GM23338 (cell line): ENCODE measurements around the gene AMTN. TPM values are rescaled to one million over a fixed set of nuclear protein-coding genes. Genes with fewer than 3 reads are reported as not detected.
"Not testable (repeated sequence)": the region's sequence is repeated elsewhere in the genome, so short reads cannot be mapped to it uniquely, and the experiment has no call there.

Source experiments
- ATAC-seq: fragments of 200-7000 bp; cut with Tn5 transposase; 3 replicates; pipeline ENCODE4 v1.9.1; 2020
- DNase-seq: peaks from one replicate; pipeline ENCODE4 v3.0.0-alpha.2; 2015; ENCODE audit warnings: low spot score
- H2AFZ ChIP-seq: fragments of 200-600 bp; sonication (generic); 2 replicates; pipeline ENCODE4 v1.8.0; 2016; ENCODE audit warnings: antibody characterized with exemption, mild to moderate bottlenecking, moderate library complexity
- H3F3A ChIP-seq: fragments of 200-600 bp; sonication (generic); replicated peaks from 2 replicates; pipeline ENCODE4 v1.8.0; 2017; ENCODE audit warnings: antibody characterized with exemption, mixed run types, low read depth
- H3K27ac ChIP-seq: fragments of 200-600 bp; sonication (generic); 2 replicates; pipeline ENCODE4 v1.6.1; 2016; ENCODE audit warnings: low read depth
- H3K27me3 ChIP-seq: fragments of 200-600 bp; sonication (generic); 2 replicates; pipeline ENCODE4 v1.8.0; 2016; ENCODE audit warnings: mild to moderate bottlenecking, mixed run types, moderate library complexity; ENCODE audit not compliant: insufficient read depth
- H3K36me3 ChIP-seq: fragments of 200-600 bp; sonication (generic); 2 replicates; pipeline ENCODE4 v1.8.0; 2016; ENCODE audit warnings: mild to moderate bottlenecking; ENCODE audit not compliant: insufficient read depth
- H3K4me1 ChIP-seq: fragments of 200-600 bp; sonication (generic); 2 replicates; pipeline ENCODE4 v1.8.0; 2016; ENCODE audit warnings: mild to moderate bottlenecking, moderate library complexity; ENCODE audit not compliant: insufficient read depth
- H3K4me2 ChIP-seq: fragments of 200-600 bp; sonication (generic); 2 replicates; pipeline ENCODE4 v1.7.1; 2017; ENCODE audit warnings: mixed run types
- H3K4me3 ChIP-seq: fragments of 200-600 bp; sonication (generic); 2 replicates; pipeline ENCODE4 v1.6.1; 2016; ENCODE audit warnings: mixed run types
- H3K79me2 ChIP-seq: fragments of 200-600 bp; sonication (generic); replicated peaks from 2 replicates; pipeline ENCODE4 v1.8.0; 2017; ENCODE audit warnings: mild to moderate bottlenecking; ENCODE audit not compliant: insufficient read depth
- H3K9me2 ChIP-seq: fragments of 200-600 bp; sonication (generic); 2 replicates; pipeline ENCODE4 v1.8.0; 2017; ENCODE audit not compliant: insufficient read depth
- H4K20me1 ChIP-seq: fragments of 200-600 bp; sonication (generic); replicated peaks from 2 replicates; pipeline ENCODE4 v1.8.0; 2017; ENCODE audit warnings: mild to moderate bottlenecking; ENCODE audit not compliant: insufficient read depth
- H3K27ac Mint-ChIP-seq: 2 replicates; pipeline ENCODE4 v1.8.0; 2020; ENCODE audit warnings: inconsistent platforms, mild to moderate bottlenecking, moderate library complexity, mixed read lengths
- H3K27me3 Mint-ChIP-seq: 3 replicates; pipeline ENCODE4 v1.8.0; 2022; ENCODE audit warnings: low read depth, mild to moderate bottlenecking, moderate library complexity, mixed read lengths, inconsistent platforms; ENCODE audit not compliant: insufficient read depth, poor library complexity
- H3K36me3 Mint-ChIP-seq: 3 replicates; pipeline ENCODE4 v1.8.0; 2021; ENCODE audit warnings: low read depth, mild to moderate bottlenecking, inconsistent platforms, moderate library complexity, mixed read lengths
- H3K4me1 Mint-ChIP-seq: 3 replicates; pipeline ENCODE4 v1.8.0; 2020; ENCODE audit warnings: mild to moderate bottlenecking, inconsistent platforms, mixed read lengths
- H3K4me3 Mint-ChIP-seq: 3 replicates; pipeline ENCODE4 v1.8.0; 2021; ENCODE audit warnings: moderate library complexity, mild to moderate bottlenecking, inconsistent platforms, mixed read lengths
- H3K9me3 Mint-ChIP-seq: 3 replicates; pipeline ENCODE4 v1.8.0; 2020; ENCODE audit warnings: moderate library complexity, mild to moderate bottlenecking, inconsistent platforms, mixed read lengths
- CREB1 ChIP-seq: fragments of 250-450 bp; sonication (Bioruptor Pico); IDR thresholded peaks from 2 replicates; pipeline ENCODE4 v1.5.0; 2020; ENCODE audit warnings: low read depth, mild to moderate bottlenecking, moderate library complexity
- ETS1 ChIP-seq: IDR thresholded peaks from 2 replicates; pipeline ENCODE4 v1.6.1; 2016; ENCODE audit warnings: antibody characterized with exemption
- EZH2 ChIP-seq: fragments of 200-600 bp; sonication (generic); IDR thresholded peaks from one replicate; pipeline ENCODE4 v1.8.0; 2017; ENCODE audit warnings: antibody characterized with exemption, mild to moderate bottlenecking, low read depth; ENCODE audit not compliant: unreplicated experiment
- JUNB ChIP-seq: IDR thresholded peaks from one replicate; pipeline ENCODE4 v1.6.1; 2016; ENCODE audit warnings: antibody characterized with exemption; ENCODE audit not compliant: unreplicated experiment
- NANOG ChIP-seq: IDR thresholded peaks from 2 replicates; pipeline ENCODE4 v1.6.1; 2016; ENCODE audit warnings: antibody characterized with exemption, borderline replicate concordance
- POLR2AphosphoS5 ChIP-seq: IDR thresholded peaks from 2 replicates; pipeline ENCODE4 v1.6.1; 2016; ENCODE audit warnings: antibody characterized with exemption, low read depth
- STAT1 ChIP-seq: IDR thresholded peaks from one replicate; pipeline ENCODE4 v1.6.1; 2016; ENCODE audit warnings: antibody characterized with exemption; ENCODE audit not compliant: unreplicated experiment
- ZNF114 ChIP-seq: fragments of 250-450 bp; sonication (Bioruptor Pico); IDR thresholded peaks from 2 replicates; pipeline ENCODE4 v1.5.0; 2020; ENCODE audit warnings: mild to moderate bottlenecking, moderate library complexity
- ZNF331 ChIP-seq: fragments of 250-450 bp; sonication (Bioruptor Pico); IDR thresholded peaks from 2 replicates; pipeline ENCODE4 v1.5.0; 2020; ENCODE audit warnings: low read depth, mild to moderate bottlenecking, moderate library complexity
- polyA plus RNA-seq: library from polyadenylated mRNA; unstranded; fragments of >200 nt; fragmentation: Nextera tagmentation; extraction: Ambion mirVana; gene quantifications from 2 replicates; pipeline ENCODE4 v1.2.1, GENCODE V29; 2016
- total RNA-seq: library from RNA; depleted of rRNA; stranded (reverse); fragments of >200 nt; shearing (Covaris generic); gene quantifications from 2 replicates; pipeline ENCODE4 v1.2.3, GENCODE V29; 2014

The AMTN gene
- total and polyA plus RNA-seq, 2 experiments from 2014 or later, result not detected

GRCh38 chr4:70533211-70533610 is 14.8 kb downstream of the AMTN start (continued):
- TF ChIP-seq CREB1 (no peak), JUNB (no peak), ZNF331 (no peak), EZH2 (no peak), POLR2AphosphoS5 (no peak), NANOG (no peak), STAT1 (no peak), ZNF114 (CRISPR knock-in tag) (no peak)

GRCh38 chr4:70533791-70534190 is 15.4 kb downstream of the AMTN start:
- no peak for ATAC-seq

GRCh38 chr4:70534886-70535285 is 16.5 kb downstream of the AMTN start:
- H3K27me3 ChIP-seq, H3K27ac Mint-ChIP-seq, H3K4me1 ChIP-seq: not testable (repeated sequence)

More at GRCh38 chr4:70533791-70534190, 15.4 kb downstream of the AMTN start:
- no peak overlapping the region for H3K27ac Mint-ChIP-seq
- no peaks in the 10 kb centered on the region for H3K27me3 ChIP-seq
- no peaks in the 10 kb centered on the region for H3K79me2 ChIP-seq
- H3K27ac ChIP-seq, result no peak overlapping the region
- no peaks in the 10 kb centered on the region for H3K36me3 ChIP-seq
- TF ChIP-seq ZNF331, result no peak
- no peaks in the 10 kb centered on the region for H3K9me2 ChIP-seq
- H3K4me3 Mint-ChIP-seq, result no peak overlapping the region
- H3K4me2 ChIP-seq, result no peak overlapping the region
- no peaks in the 10 kb centered on the region for H3K9me3 Mint-ChIP-seq
- no peaks in the 10 kb centered on the region for H3K36me3 Mint-ChIP-seq
- H3K27me3 Mint-ChIP-seq, result no peaks in the 10 kb centered on the region
- no peak for DNase-seq
- H3K4me3 ChIP-seq, result no peak overlapping the region
- H4K20me1 ChIP-seq, result no peaks in the 10 kb centered on the region
- H3K4me1 Mint-ChIP-seq, result no peaks in the 10 kb centered on the region
- no peak overlapping the region for H2AFZ ChIP-seq
- H3K4me1 ChIP-seq, result no peaks in the 10 kb centered on the region
- H3F3A ChIP-seq, result no peaks in the 10 kb centered on the region

GRCh38 chr4:70538869-70539268 is 20.5 kb downstream of the AMTN start:
- H3K4me3 Mint-ChIP-seq, result no peak overlapping the region

More at GRCh38 chr4:70534886-70535285, 16.5 kb downstream of the AMTN start:
- H3K4me1 Mint-ChIP-seq, H3F3A ChIP-seq, H3K4me3 Mint-ChIP-seq, H3K36me3 Mint-ChIP-seq, H3K9me2 ChIP-seq, H3K9me3 Mint-ChIP-seq, H3K27me3 Mint-ChIP-seq, DNase-seq, H3K79me2 ChIP-seq, H3K27ac ChIP-seq, H3K4me2 ChIP-seq, H2AFZ ChIP-seq, H4K20me1 ChIP-seq, H3K4me3 ChIP-seq, H3K36me3 ChIP-seq, ATAC-seq: not testable (repeated sequence)

More at GRCh38 chr4:70538869-70539268, 20.5 kb downstream of the AMTN start:
- ATAC-seq (no peak), DNase-seq (no peak)
- Histone ChIP-seq H3K4me1 (no peaks in the 10 kb centered on the region), H3K4me3 (no peak overlapping the region), H3K79me2 (no peaks in the 10 kb centered on the region), H3K36me3 (no peaks in the 10 kb centered on the region), H3K9me2 (no peaks in the 10 kb centered on the region), H3K4me2 (no peak overlapping the region), H3F3A (no peaks in the 10 kb centered on the region), H4K20me1 (no peaks in the 10 kb centered on the region), H2AFZ (no peak overlapping the region), H3K27me3 (no peaks in the 10 kb centered on the region), H3K27ac (no peak overlapping the region)
- no peaks in the 10 kb centered on the region for H3K36me3 Mint-ChIP-seq
- TF ChIP-seq POLR2AphosphoS5, result no peak
- TF ChIP-seq NANOG, result no peak
- TF ChIP-seq ETS1, result no peak
- no peaks in the 10 kb centered on the region for H3K4me1 Mint-ChIP-seq
- H3K27ac Mint-ChIP-seq, result no peak overlapping the region
- H3K9me3 Mint-ChIP-seq, result no peaks in the 10 kb centered on the region
- H3K27me3 Mint-ChIP-seq, result no peaks in the 10 kb centered on the region
